ENCODE measurements around the gene EIF2S1. TPM values are rescaled to one million over a fixed set of nuclear protein-coding genes. Genes with fewer than 3 reads are reported as not detected.

EIF2S1 gene
- polyA plus RNA-seq, 10 donors = 78.2 to 100 (median 90.7) TPM

- no peak for DNase-seq
Measured at GRCh38 chr14:67435603-67436002, 75.5 kb downstream of the EIF2S1 start.

Other genes with a start within 250 kb of the EIF2S1 start
- gene GARIN2, start 170.9 kb upstream of the EIF2S1 start, polyA plus RNA-seq (ENCODE audit: insufficient read length in 10 of 10) = under 1 TPM in 9 of 10 donors, not detected in 1; 0.16 to 0.66 (median 0.29) TPM
- gene PALS1, start 118.9 kb upstream of the EIF2S1 start, polyA plus RNA-seq (ENCODE audit: insufficient read length in 10 of 10) = 10 to 100 TPM; 11.2 to 16.6 (median 14.7) TPM
- gene ATP6V1D, start 524 bp upstream of the EIF2S1 start, polyA plus RNA-seq (ENCODE audit: insufficient read length in 10 of 10) = 10 to 100 TPM; 67.4 to 83.7 (median 74.6) TPM
- gene PLEK2, start 51.8 kb downstream of the EIF2S1 start, polyA plus RNA-seq (ENCODE audit: insufficient read length in 10 of 10) = 1 to 10 TPM in 5 of 10 donors, under 1 TPM in 3, not detected in 2; 0.52 to 4.6 (median 1.2) TPM
- gene TMEM229B, start 128.4 kb downstream of the EIF2S1 start, polyA plus RNA-seq (ENCODE audit: insufficient read length in 10 of 10) = 1 to 10 TPM in 1 of 10 donors, under 1 TPM in 9; 0.17 to 1.3 (median 0.47) TPM
- 1 to 10 TPM; 1.0 to 3.2 (median 1.7) TPM for gene PLEKHH1, start 173.0 kb downstream of the EIF2S1 start, polyA plus RNA-seq (ENCODE audit: insufficient read length in 10 of 10)
- gene PIGH, start 239.9 kb downstream of the EIF2S1 start, polyA plus RNA-seq (ENCODE audit: insufficient read length in 10 of 10) = 10 to 100 TPM; 11.7 to 18.1 (median 14.8) TPM

Measured in muscle of back (tissue), 11 donors.